Stimulated activated CD8-positive, alpha-beta memory T cell treated with anti-CD3 and anti-CD28 coated beads, Interleukin-15, amount 100 ng/mL, for 48 hours (primary cell): ENCODE data around the gene SYNGR3.

Experiments used
- DNase-seq, 2 donors: peaks; one replicate each; pipeline ENCODE4 v3.0.0-alpha.2; 2020; ENCODE audit warnings: low read depth in 2 of 2

SYNGR3 gene

DNA sequence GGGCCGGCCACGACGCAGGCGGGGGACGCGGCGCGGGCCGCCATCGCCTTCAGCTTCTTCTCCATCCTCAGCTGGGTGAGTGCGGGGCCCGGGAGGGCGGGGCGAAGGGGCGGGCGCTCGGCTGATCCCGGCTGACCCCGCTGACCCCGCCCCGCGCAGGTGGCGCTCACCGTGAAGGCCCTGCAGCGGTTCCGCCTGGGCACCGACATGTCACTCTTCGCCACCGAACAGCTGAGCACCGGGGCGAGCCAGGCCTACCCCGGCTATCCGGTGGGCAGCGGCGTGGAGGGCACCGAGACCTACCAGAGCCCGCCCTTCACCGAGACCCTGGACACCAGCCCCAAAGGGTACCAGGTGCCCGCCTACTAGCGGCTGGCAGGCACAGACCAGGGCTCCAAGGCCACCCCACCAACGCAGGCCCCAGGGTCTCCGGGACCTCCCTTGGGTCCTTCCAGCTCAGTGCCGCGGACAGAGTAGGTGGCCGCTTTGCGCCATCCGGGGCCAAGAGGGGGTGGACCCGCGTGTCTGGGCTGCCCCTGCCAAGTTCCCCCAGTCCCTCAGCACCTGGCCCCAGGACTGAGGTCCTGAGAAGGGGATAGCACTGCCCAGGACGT, 3.0 kb downstream of the SYNGR3 start:
- no peak for DNase-seq

- DNase-seq: no peak
These were observed 4.0 kb downstream of the SYNGR3 start for GRCh38 chr16:1993731-1994131.

GRCh38 chr16:1997494-1998359, 8.0 kb downstream of the SYNGR3 start:
- no peak for DNase-seq

GRCh38 chr16:1998360-1998835, 8.6 kb downstream of the SYNGR3 start:
- DNase-seq: no peak

- no peak for DNase-seq
These were observed 9.4 kb downstream of the SYNGR3 start for GRCh38 chr16:1998852-1999801.

DNA sequence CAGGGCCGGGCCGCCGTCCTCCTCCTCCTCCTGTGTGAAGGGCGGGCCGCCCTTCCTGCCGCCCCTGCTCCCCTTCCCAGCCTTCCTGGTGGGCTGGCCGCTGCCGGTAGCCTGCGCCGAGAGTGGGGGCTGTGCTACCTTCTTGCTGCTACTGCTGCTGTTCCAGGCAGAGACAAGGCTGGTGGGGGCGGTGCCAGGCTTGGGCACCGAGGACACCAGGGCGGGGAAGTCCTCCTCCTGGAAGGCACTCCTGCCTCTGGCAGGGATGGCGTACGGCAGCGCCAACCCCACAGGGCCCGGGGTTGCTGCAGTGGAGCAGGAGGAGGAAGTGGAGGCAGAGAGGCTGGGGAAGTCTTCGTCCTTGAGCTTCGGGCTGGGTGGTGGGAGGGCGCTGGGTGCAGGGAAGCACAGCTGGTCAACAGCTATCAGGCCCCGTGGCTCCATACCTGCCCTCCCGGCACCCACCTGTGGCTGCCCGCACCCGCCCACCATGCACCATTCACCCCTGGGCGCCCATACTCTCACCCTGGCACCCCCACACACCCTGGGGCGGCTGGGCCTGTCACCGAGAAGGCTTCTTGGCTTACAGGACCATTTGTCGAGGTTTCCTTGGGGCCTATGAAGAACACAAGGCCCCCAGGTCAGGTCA, 10.2 kb downstream of the SYNGR3 start:
- DNase-seq: no peak

DNA sequence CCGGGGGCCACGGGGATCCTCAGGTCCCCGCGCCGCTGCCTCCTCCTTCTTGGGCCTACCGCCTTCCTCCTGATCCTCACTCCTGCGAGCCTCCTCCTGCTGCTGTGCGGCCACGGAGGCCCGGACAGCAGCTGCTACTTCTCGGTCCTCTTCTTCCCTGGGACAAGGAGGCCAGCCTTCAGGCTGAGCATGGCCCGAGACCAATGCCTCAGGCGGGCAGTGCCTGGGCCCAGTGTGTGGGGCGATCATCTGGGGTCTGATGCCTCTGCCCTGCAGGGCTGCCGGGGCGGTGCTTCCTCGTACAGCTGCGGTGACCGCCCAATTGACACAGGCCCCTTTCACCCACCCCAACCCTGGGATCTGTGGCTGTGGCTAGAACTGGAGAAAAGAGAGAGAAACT, 11.3 kb downstream of the SYNGR3 start:
- no peak for DNase-seq

DNA sequence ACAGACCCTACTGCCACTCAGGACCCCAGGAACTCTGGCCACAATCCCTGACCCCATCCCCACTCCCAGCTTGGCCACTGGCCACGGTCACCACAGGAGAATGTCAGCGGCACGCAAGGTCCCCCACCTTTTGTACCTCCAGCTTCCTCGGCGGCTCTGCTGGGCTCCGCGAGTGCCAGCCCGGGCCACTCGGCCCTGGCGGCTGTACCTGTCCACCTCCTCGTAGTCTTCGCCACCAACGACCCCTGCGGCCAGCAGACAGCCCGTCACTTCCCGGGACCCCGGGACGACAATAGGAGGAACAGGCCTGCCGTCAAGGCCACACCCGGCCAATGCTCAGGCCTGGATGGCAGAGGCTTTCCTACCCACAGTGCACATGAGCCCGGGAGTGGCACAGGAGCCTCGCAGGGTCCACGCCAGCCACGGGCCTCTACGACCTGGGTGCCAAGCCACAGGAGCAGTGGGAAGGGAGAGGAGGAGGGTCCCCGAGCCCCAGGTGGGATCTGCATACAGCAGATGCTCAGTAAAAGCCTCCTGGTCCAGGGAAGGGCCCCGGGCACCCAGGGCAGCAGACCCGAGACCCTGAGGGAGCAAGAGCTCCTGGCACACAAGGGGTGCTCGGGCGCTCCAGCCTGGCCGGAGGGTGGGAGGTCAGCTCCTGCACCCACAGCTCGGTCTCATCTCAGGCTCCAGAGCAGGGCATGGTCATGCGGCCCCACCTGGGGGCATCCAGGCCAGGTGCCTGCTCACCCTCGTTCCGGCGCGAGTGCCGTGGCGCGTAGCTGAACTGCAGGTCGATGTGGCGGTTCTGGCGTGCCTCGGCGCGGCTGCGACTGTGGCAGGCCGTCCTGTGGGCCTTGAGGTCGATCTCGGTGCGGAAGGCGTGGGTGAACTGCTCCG, 11.9 kb downstream of the SYNGR3 start:
- no peak for DNase-seq

DNA sequence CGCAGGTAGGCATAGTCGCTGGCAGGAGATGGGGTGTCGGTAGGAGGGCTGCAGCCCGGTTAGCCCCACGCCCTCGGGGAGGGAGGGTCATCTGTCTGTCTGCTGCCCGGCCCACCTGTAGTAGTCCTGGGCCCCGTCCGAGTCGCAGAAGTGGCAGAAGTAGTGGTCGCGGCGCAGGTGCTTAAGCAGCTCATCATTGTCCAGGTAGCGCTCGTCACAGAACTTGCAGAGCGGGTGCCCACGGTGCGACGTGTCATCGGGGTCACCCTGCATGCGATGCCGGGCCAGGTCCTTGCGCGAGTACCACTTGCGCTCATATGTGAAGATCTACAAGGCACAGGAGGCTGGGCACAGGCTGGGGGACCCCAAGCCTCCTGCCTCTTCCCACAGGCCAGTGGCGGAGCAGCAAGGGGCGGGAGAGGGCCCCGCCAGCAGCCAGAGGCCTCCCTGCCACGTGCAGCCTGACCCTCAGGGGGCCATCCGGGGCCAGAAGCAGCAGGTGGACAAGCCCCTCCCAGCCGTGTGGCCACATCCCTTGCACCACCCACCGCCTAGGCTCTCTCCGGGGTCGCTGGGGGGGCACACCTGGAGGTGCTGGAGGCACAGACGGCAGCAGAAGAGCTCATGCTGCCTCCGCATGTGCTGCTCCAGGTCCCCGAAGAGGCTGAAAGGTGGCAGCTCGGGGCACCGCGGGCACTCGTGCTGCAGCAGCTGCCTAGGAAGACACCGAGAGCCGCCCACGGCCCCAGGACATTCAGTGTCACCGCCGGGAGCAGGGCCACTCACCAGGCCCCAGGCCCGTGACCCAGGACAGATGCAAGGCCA, 12.8 kb downstream of the SYNGR3 start:
- no peak for DNase-seq

- no peak for DNase-seq
These were observed 13.6 kb downstream of the SYNGR3 start for GRCh38 chr16:2003231-2003826.

DNA sequence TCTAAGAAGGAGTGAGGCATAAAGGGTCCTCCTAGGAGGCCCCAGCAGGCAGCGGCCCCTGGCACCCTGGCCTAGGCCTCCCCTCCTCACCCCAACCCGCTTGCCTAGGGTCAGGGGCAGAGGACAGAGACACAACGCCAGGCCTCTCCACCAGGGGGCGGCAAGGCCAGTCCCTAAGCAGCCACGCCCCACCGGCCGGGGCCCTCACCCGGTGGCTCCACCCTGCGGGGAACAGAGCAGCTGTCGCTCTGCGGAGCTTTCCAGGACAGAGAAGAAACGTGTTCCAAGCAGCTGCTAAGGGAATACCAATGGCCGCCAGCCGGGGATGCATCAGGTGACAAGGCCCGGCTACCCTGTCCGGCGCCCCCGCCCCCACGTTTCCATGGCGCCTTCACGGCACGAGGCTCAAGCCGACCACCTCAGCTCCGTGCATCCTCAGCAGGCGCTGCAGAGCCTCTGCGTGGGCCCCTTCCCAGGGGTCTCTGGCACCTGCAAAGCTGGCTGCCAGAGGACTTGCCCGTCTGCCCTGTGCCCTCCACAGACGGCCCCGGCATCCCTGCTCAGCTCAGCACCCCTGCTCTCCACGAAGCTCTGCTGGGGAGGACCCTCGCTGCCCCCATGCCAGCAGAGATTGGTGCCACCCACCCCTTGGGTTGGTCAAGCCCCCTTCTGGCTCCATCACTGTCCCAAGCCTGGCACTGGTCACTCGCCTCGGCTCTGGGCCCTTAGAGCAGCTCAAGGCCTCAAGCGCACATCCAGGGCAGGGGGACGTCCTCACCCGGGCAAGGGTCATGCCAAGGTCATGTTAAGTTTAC, 14.3 kb downstream of the SYNGR3 start:
- DNase-seq: peak; percentile 83 to 87

- DNase-seq: no peak
These were observed 15.2 kb downstream of the SYNGR3 start for GRCh38 chr16:2004795-2005517.

DNA sequence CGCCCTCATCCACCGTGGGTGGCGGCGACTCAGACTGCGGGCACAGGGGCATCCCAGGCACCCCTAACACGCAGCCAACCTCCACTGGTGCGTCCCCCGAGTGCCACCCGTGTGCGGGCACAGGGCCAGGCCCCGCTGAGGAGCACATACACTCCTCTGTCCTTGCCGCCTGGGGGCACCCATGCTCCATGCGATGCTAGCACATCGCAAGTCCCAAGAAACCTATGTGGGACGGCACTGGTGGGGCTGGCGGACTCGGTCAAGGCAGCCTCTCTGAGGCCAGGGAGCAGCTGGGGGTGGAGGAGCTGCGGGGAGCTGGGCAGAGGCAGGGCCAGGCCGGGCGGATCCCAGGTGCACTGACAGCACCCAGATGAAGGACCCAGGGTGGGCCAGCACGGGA, 15.9 kb downstream of the SYNGR3 start:
- no peak for DNase-seq

GRCh38 chr16:2006317-2006716, 16.5 kb downstream of the SYNGR3 start:
- DNase-seq: no peak

GRCh38 chr16:2007081-2007836, 17.5 kb downstream of the SYNGR3 start:
- DNase-seq: no peak

GRCh38 chr16:2008009-2008526, 18.3 kb downstream of the SYNGR3 start:
- DNase-seq: peak in 1 of 2 donors; percentile 46
